ENCODE data around the gene ATP11B. TPM values are rescaled to one million over a fixed set of nuclear protein-coding genes. Genes with fewer than 3 reads are reported as not detected.

The ATP11B gene
- total RNA-seq, 2 donors from 2014 or later, result 68.8 to 68.9 TPM

GRCh38 chr3:182886497-182886896 is 93.2 kb downstream of the ATP11B start:
- H3K27ac ChIP-seq, result no peak overlapping the region
- ATAC-seq (ENCODE audit: insufficient number of reproducible peaks, low FRiP score, low read depth) (no peak), DNase-seq (ENCODE audit: low spot score) (no peak)

GRCh38 chr3:182889948-182890629 is 96.8 kb downstream of the ATP11B start:
- no peaks in the 10 kb centered on the region for H3K27me3 ChIP-seq (replicated peaks; ENCODE audit: insufficient read depth)
- H3K9me3 ChIP-seq, result no peaks in the 10 kb centered on the region
- no peak overlapping the region for H3K27ac ChIP-seq
- no peaks in the 10 kb centered on the region for H3K36me3 ChIP-seq
- H3K4me1 ChIP-seq (ENCODE audit: control insufficient read depth in 1 of 2, low read depth in 2 of 2), result no peaks in the 10 kb centered on the region
- no peak for TF ChIP-seq CTCF (IDR thresholded peaks at IDR 0.05)
- H3K4me3 ChIP-seq, result no peak overlapping the region
- ATAC-seq (ENCODE audit: insufficient number of reproducible peaks, low FRiP score, low read depth) (no peak), DNase-seq (ENCODE audit: low spot score) (no peak)

More at GRCh38 chr3:182886497-182886896, 93.2 kb downstream of the ATP11B start:
- H3K4me1 ChIP-seq (ENCODE audit: control insufficient read depth in 1 of 2, low read depth in 2 of 2), result no peaks in the 10 kb centered on the region
- H3K27me3 ChIP-seq (replicated peaks; ENCODE audit: insufficient read depth), result no peaks in the 10 kb centered on the region
- no peaks in the 10 kb centered on the region for H3K9me3 ChIP-seq
- H3K4me3 ChIP-seq, result no peak overlapping the region
- no peak for TF ChIP-seq CTCF (IDR thresholded peaks at IDR 0.05)
- peaks cover 7% of the 10 kb centered on the region for H3K36me3 ChIP-seq

GRCh38 chr3:182891364-182891763 is 98.1 kb downstream of the ATP11B start:
- H3K36me3 ChIP-seq, result no peaks in the 10 kb centered on the region

GRCh38 chr3:182892226-182892625 is 98.9 kb downstream of the ATP11B start:
- Histone ChIP-seq H3K9me3 (no peaks in the 10 kb centered on the region), H3K27ac (no peak overlapping the region), H3K4me3 (no peak overlapping the region), H3K27me3 (replicated peaks; ENCODE audit: insufficient read depth) (no peaks in the 10 kb centered on the region), H3K36me3 (no peaks in the 10 kb centered on the region), H3K4me1 (ENCODE audit: control insufficient read depth in 1 of 2, low read depth in 2 of 2) (peaks cover 0 to 8% of the 10 kb centered on the region in 2 donors)
- no peak for TF ChIP-seq CTCF (IDR thresholded peaks at IDR 0.05)
- DNase-seq (ENCODE audit: low spot score), result no peak
- ATAC-seq (ENCODE audit: insufficient number of reproducible peaks, low FRiP score, low read depth), result no peak

More at GRCh38 chr3:182891364-182891763, 98.1 kb downstream of the ATP11B start:
- DNase-seq (ENCODE audit: low spot score) (no peak), ATAC-seq (ENCODE audit: insufficient number of reproducible peaks, low FRiP score, low read depth) (no peak)
- peaks cover 0 to 7% of the 10 kb centered on the region in 2 donors for H3K4me1 ChIP-seq (ENCODE audit: control insufficient read depth in 1 of 2, low read depth in 2 of 2)
- no peaks in the 10 kb centered on the region for H3K9me3 ChIP-seq
- no peak overlapping the region for H3K4me3 ChIP-seq
- no peak for TF ChIP-seq CTCF (IDR thresholded peaks at IDR 0.05)
- H3K27me3 ChIP-seq (replicated peaks; ENCODE audit: insufficient read depth), result no peaks in the 10 kb centered on the region
- no peak overlapping the region for H3K27ac ChIP-seq

GRCh38 chr3:182895513-182896112 is 102.3 kb downstream of the ATP11B start:
- TF ChIP-seq CTCF (IDR thresholded peaks at IDR 0.05), result no peak
- ATAC-seq (ENCODE audit: insufficient number of reproducible peaks, low FRiP score, low read depth), result no peak

More at GRCh38 chr3:182895513-182896112, 102.3 kb downstream of the ATP11B start:
- Histone ChIP-seq H3K4me3 (no peak overlapping the region), H3K4me1 (ENCODE audit: control insufficient read depth in 1 of 2, low read depth in 2 of 2) (peaks cover 0 to 8% of the 10 kb centered on the region in 2 donors), H3K36me3 (no peaks in the 10 kb centered on the region), H3K27ac (no peak overlapping the region), H3K27me3 (replicated peaks; ENCODE audit: insufficient read depth) (no peaks in the 10 kb centered on the region), H3K9me3 (no peaks in the 10 kb centered on the region)
- DNase-seq (ENCODE audit: low spot score), result no peak

Measured in thoracic aorta (tissue), 2 donors.